ENCODE measurements around the gene ABCC5.

Gene ABCC5

DNA sequence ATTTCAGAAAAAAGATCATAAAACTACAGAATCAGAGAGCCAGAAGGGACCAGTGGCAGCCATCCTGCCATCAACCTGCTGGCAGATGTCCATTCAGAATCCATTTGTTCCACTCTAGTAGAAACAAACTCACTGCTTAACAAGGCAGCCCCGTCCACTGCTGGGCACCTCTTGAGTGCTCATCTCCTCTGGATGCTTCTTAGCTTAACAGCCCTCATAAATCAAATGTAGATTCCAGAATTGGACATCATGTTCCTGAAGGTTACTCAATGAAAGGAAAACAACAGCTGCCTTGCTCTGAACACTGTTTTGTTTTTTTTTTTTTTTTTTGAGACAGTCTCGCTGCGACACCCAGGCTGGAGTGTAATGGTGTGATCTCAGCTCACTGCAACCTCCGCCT lies 37.3 kb downstream of the ABCC5 start:
- no peak for DNase-seq

DNA sequence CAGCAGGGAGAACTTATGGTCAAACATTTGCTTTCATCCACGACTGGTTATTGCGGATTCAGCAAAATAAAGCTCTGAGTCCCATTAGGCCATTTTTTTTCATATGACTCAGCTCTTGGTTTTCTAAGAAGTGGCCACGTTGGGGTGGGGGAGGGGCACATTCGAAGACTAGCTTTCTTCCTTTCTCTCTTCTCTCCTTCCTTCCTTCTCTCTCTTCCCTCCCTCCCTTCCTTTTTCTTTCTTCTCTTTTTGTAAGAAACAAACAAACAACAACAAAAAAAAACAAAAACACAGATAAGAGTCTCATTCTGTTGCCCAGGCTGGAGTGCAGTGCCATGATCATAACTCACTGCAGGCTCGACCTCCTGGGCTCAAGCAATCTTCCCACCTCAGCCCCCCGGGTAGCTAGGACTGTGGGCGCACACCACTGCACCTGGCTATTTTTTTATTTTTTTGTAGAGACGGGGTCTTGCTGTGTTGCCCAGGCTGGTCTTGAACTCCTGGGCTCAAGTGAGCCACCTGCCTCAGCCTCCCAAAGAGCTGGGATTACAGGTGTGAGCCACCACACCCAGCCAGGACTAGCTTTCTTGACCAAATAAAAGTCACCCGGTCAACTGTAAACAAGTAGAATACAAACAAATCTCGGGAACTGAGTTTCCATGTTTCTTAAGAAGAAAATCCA lies 41.6 kb downstream of the ABCC5 start:
- no peak for DNase-seq

DNA sequence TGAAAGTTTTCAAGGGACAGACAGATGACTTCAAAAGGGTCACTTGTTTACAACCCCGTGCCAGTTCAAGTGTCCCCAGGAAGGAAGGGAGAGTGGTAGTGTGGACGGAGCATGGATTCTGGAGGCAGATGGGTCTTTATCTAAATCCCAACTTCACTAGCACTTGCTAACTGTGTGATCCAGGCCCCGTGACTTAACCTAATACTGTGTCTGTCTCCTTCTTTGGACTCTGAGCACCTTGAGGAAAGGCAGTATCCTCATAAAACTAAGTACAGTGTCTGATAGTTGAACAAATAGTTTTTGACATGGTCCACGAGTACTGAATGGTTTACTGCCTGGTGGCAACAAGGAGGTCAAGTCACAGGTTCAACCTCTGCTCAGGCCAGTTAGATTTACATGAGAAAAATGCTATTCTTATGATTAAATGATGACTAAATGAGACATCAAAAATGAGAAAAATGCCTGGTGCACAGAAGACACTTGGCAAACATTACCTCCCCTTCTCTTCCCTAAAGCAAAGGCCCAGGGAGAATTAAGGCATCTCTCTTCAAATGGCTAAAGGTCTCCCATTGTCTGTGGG lies 48.9 kb downstream of the ABCC5 start:
- DNase-seq: no peak

DNA sequence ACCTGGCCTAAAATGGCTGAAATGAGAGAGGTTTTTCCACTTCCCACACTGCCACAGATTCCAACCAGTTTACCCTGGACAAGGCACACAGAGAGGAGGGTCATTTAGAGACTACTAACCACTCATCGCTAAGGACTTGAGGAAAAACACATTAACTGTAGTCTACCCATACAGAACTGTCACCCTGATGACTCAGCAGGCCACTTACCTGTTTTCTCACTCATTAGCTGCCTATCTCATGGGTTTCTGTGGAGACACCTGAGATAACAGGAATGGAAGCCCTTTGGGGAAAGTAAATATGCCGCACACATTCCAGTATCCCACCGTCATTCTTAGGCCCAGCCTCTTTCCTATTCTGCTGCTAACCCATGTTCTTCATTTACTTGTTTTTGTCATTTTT lies 50.0 kb downstream of the ABCC5 start:
- no peak for DNase-seq

DNA sequence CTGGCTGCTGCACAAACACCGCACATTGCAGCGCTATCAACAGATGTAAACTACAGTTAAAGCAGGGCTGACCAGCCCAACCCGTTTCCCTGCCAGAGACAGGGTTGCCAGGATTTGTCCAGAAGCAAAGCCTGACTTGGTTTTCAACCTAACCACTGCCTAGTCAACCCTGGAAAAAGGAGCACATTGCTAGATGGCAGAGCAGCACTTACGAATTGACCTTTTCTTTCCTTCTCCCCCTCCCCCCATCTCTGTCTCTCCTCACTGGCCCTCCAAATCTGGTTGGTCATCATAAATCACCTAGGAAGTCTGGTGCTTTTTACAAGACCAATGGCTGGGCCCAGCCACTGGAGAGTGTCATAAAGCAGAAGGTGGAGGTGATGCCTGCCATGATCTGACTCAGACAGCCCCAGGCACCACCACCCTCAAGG lies 51.3 kb downstream of the ABCC5 start:
- DNase-seq: no peak

DNA sequence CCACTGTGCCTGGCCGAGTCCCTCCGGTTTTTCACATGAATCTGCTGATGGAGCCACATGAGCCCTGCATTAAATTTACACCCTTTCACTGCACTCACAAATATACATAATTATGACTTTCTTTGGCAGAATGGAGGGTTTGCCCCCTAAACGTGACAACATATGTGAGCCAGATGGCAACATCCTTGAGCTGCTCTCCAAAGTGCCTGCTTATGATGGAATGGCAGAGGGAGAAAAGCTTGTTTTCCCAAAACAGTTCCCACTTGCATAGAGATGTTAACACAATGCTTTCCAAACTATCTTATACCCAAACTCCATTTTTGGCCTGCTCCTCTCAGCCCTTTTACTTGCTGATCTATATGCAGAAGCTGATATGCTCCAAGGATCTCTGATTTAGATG lies 54.9 kb downstream of the ABCC5 start:
- no peak for DNase-seq

DNA sequence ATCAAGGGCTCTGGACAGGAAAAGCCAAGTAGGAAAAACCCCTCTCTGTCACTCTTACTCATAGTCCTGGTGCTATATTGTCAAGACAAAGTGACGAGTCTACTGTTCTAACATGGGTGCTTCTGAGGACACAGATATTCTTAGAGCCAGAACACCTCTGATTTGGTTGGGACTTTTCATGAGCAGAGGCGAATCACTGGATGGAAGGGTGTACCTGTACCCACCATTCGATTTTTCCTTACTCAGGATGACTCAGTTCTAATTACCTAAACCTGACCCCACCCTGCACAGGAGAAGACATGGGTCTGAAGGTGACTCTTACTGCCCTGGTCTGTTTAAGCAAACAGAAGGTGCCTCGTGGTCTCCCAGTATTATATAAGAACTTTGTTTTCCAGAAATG lies 58.5 kb downstream of the ABCC5 start:
- DNase-seq: no peak

DNA sequence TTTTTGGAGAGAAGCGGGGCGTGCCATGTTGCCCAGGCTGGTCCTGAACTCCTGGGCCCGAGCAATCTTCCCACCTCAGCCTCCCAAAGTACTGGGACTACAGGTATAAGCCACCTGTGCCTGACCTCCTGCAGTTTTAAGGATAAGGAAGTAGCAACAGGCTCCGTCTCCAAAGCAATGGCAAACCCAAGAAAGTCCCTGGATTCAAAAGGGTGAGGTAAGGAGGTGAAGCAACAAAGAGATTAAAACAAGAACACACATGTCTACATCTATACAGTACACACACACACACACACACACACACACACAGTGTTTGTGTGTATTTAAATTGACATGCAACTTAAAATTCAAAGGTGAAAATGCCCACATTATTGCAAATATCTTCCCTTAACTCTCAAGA lies 58.9 kb downstream of the ABCC5 start:
- DNase-seq: no peak

DNA sequence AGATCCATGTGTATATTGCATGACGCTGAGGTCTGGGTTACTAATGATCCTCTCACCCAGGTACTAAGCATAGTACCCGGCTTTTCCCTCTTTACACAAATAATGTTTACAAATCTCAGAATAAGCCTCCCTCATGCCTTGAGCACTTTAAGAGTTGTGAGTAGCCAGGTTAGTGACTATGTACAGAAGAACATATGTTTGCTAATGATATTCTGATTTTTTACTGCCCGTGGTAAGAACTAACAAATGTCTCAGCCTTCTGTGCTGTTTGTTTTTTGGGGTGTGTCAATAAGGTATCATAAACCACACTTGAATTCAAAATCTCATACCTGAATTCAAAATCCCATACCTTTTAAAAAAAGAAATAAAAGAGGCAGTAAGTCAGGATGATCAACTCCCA lies 59.5 kb downstream of the ABCC5 start:
- no peak for DNase-seq

DNA sequence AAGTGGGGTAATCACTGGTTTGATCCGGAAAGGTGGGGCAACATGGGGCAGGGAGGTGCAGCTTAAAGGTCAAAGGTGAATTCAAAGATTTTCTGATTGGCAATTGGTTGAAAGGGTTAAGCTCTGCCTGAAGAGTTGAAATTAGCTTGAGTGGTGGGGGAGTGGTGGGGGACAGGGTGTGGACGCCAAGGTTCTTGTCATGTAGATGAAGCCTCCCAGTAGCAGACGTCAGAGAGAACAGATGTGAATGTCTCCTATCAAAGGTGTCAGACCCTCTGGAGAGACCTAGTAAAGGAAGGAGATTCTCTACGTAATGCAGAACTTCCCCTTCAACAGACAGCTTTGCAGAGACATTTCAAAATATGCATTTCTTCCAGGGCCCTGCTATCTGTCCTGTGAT lies 62.8 kb downstream of the ABCC5 start:
- no peak for DNase-seq

DNA sequence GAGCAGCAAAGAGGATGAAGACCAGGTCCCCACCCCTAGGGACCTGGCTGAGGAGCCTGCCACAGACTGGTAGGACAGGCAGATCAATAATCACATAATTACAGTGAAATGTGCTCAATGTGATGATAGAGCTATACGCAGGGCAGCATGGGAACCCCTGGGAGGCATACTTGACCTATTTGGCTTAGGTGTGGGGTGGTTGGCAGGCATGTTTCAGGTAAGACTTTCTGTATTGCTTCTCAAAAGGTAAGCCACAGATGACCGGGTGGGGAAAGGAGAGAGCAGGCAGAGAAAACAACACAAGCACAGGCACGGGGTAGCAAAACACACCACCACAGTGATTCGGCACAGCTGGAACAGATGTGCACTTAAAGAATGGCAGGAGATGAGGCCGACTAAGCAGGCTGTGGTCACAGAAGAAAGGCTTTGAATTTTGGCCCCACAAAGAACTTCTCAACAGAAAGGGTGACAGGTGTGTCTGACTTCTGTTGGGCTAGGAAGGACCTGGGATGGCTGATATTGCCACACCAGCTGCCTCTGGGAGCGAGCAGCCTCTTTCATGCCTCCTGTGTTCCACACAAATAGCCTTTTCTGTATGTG lies 64.1 kb downstream of the ABCC5 start:
- DNase-seq: no peak

DNA sequence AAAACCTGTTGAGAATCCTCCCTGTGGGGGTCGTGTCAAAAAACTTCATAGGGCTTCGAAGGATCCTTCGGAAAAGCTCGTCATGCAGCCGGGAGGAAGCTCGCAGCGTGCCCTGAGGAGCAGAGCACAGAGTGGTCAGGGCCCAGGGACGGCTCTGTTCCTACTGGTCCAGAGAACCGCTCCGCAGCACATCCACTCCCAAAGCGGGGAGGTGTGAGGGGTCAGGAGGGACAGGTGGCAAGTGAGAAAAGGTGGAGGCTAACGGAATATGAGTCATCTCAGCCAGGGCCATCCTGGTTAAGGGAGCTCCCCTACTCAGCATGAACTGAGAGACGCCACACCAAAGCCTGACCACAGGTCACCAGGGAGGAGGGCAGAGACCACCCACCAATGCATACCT lies 66.2 kb downstream of the ABCC5 start:
- no peak for DNase-seq

DNA sequence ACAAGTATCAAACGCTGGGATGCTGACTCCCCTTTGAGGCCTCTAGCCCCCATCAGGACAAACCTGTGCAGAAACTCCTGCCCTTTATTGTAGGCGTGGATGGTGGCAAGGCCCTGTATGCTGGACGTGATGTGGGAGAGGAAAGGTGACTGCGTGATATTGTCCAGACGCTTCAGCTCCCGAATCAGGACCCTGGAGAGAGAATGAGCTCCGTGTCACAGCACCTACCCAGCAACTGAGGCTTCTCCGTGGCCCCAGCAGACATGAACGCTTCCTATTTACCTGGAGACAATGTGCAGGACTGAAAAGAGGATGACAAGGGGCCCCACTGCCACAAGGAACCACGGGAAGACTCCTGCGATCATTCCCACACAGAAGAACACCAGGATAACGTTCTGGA lies 68.0 kb downstream of the ABCC5 start:
- no peak for DNase-seq

DNA sequence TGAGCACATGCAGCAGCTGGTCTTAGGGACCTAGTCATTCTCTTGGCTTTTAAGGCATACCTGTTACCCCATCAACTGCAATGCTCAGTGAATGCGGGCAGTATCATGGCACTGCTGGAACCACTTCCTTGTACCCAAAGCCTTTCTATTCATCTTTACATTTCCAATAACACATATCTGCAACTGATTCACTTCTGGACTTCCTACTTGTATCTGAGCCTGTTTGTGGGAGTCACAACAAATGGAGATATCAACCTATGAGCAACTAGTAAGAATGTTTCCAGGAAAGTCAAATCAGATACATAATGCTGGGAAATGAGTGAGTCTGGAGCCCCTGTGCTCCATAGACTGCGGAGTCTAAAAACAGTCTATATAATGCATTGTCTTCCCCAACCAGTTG lies 71.6 kb downstream of the ABCC5 start:
- no peak for DNase-seq

DNA sequence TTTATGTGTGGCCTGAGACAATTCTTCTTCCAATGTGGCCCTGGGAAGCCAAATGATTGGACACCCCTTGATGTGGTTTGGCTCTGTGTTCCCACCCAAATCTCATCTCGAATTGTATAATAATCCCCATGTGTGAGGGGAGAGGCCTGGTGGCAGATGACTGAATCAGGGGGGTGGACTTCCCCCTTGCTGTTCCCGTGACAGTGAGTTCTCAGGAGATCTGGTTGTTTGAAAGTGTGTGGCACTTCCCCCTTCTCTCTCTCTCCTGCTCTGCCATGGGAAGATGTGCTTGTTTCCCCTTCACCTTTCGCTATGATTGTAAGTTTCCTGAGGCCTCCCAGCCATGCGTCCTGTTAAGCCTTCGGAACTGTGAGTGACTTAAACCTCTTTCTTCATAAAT lies 72.9 kb downstream of the ABCC5 start:
- DNase-seq: no peak

DNA sequence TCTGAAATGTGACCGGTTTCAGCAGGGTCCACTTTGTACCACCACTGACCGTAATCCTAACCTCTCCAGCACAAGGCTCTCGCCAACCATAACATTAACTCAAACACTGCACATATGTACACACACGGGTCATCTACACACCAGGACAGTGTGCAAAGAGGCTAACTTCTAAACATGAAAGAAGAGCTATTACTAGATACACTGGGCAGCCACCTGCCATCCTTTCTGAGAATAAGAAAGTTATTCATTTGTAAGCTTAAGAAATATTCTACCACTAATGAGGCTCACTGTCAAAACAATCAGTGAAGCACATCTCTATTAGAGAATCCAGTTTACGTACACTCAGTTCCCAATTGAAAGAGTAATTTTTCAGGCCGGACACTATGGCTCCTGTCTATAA lies 73.9 kb downstream of the ABCC5 start:
- DNase-seq: no peak

DNA sequence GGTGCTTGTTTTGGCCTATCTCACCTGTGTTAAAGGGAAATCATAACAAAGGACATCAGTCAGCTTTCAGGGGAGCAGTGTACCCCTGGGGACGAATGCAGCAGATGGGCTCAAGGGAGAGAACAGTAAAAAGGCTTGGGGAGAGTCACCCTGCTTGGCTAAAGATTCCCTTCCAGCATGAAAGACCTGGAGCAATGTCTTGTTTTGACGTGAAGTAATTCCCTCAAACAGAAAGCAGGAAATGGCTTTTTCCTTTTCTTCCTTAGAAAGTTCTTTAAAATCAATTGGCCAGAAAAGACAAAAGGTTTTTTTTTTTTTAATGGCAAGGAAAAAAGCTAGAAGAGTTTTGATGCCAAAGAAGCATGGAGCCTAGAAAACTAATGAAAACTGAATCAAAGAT lies 76.5 kb downstream of the ABCC5 start:
- no peak for DNase-seq

DNA sequence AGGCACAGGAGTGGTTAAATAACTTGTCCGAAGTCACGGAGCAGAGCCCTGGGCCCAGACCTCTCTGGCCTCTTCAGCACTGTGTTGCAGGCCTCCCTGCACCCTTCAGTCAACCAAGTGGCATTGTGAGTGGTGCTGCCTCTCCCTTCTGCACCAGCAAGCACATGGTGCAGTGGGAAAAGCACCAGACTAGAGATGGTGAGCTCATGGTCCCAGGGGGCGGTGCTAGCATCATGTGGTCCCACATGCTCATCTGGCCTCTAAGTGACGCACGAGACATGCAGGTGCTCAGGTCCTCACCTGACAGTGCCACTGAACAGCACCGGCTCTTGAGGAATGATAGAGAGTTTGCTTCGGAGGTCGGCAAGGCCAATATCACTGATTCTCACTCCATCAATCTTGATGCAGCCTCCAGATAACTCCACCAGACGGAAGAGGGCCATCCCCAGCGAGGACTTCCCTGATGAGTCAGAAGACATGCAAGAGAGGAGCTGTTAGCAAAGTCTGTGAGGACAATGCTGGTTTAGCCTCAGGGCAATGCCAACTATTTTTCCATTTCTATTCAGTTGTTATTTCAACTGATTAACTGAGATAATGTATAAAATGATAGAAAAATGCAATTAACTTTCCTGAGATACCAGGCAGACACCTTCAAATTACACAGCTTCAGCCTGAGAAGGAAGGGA lies 79.9 kb downstream of the ABCC5 start:
- no peak for DNase-seq

DNA sequence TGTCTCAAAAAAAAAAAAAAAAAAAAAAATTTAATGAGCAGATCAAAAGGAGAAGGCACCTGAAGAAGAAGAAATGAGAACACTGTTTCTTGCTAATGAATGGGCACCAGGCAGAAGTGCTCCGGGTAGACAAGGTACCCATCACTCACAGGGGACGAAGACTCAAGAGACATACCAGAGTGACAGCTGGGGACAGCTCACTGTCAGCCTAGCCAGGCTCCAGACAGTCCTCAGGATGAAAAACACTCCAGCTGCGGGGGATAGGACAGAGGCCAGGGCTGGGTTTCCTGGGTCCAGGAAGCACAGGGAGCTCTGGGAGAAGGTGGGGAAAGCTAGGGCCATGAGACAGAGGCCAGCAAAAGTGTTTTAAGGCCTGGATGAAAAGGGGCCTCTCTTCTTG lies 84.5 kb downstream of the ABCC5 start:
- DNase-seq: no peak

DNA sequence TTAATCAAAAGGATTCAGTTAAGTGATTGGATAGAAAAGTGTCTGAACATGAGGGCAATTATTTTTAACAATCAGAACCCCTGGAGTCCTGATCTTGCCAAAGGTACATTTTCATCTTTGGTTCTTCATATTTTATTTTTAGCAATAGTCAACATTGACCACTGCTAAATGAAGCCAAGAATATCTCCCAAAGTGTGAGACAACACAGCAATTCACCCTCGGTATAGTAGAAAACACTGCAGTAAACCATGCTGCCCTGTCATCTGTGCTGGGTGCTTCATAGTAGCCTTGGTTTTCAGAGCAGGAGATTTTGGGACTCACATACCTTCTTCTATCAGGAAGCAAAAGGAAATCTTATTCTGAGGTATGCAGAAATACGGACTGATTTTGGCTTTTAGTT lies 85.8 kb downstream of the ABCC5 start:
- DNase-seq: no peak

DNA sequence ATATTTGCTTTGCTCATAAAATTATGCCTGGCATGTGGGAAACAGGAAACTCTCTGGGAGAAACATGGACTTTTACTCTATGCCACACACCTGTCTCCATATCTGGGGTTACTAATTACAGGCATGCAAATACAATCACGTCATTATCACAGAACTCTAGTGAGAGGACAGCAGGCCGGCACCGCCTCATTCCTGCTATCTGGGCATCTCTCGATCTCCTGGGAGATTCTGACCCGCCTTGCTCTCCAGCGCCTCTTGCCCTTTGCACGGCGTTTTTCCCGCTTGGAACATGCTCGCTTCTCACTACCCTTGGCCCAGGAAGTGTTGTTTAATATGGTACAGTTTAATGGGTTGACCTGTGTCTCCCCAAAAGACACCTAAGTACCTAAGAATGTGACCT lies 87.6 kb downstream of the ABCC5 start:
- DNase-seq: no peak

DNA sequence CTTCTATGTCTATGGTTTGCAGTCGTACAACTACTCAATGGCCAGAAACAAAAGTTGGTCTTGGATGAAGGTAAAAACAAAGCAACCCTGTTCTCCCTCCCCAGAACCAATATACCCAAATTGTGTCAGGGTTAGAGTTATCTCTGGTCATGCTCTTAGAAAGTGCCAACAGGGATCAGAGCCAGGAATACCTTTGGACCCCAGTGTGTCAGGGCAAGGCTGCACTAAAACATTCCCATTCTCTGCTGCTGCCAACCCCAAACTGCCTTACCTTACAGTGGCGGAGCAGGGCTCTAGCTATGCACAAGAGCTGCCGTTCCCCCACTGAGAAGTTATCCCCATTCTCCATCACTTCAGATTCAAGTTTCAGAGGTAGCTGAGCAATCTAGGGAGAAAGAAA lies 90.6 kb downstream of the ABCC5 start:
- DNase-seq: no peak

DNA sequence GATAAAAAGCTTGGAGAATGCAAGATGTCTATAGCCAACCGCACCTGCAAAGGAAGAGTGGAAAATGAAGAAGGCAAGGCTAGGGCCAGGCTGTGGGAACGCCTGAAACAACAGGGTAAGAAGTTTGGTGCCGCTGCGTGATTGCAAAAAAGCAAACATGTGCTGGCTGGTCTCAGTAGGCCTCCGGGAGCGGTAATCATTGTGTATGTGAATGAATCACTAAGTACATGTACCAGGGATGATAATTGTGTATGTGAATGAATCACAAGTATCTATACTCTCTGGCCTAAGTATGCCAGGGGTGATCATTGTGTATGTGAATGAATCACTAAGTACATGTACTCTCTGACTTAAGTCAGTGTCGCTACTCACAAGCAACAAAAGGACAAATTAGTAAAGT lies 92.7 kb downstream of the ABCC5 start:
- no peak for DNase-seq

All from nucleus accumbens (tissue), 56 donors.